ENCODE results near the gene PCBP2.

PCBP2 gene

DNA sequence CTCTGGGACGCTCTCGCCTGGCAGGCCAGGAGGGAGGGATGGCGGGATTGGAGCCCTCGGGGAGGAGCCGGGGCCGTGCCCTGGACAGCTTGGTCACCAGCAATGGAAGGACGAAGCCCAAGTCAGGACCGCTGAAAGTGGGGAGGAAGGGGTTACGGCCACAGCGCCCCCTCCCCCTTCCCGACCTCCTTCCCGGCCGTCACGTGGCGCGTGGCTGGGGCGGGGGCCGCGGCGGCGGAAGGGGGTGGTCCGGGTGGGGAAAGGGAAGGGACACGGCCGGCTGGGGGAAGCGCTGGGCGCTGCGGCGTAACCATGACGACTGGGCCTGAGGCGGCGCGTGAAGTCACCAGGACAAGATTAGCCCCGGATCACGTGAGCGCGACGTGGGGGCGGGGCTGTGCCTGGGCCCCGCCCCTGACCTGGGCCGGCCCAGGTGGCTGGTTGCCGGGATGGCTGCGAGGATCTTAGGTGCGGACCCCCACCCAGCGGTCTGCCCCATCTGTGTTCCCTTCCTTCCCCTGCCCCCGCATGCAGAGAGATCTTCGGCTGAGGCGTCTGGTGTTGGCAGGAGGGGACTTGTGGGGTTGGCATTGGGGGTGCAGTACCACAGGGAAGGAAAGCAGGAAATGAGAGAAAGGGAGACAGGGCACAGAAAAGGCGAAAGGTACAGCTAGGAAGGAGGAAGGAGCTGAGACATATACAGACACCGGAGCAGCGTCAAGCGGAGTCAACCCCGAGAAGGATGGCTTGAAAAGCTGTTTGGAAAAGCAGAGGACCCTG, 41.1 kb downstream of the PCBP2 start:
- peak overlapping the region; percentile 53 for H3K4me3 ChIP-seq (ENCODE audit: low read depth, low read length)
- TF ChIP-seq, protein P1, sequence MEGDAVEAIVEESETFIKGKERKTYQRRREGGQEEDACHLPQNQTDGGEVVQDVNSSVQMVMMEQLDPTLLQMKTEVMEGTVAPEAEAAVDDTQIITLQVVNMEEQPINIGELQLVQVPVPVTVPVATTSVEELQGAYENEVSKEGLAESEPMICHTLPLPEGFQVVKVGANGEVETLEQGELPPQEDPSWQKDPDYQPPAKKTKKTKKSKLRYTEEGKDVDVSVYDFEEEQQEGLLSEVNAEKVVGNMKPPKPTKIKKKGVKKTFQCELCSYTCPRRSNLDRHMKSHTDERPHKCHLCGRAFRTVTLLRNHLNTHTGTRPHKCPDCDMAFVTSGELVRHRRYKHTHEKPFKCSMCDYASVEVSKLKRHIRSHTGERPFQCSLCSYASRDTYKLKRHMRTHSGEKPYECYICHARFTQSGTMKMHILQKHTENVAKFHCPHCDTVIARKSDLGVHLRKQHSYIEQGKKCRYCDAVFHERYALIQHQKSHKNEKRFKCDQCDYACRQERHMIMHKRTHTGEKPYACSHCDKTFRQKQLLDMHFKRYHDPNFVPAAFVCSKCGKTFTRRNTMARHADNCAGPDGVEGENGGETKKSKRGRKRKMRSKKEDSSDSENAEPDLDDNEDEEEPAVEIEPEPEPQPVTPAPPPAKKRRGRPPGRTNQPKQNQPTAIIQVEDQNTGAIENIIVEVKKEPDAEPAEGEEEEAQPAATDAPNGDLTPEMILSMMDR (IDR thresholded peaks at IDR 0.05; ENCODE audit: low read depth, low read length): no peak

DNA sequence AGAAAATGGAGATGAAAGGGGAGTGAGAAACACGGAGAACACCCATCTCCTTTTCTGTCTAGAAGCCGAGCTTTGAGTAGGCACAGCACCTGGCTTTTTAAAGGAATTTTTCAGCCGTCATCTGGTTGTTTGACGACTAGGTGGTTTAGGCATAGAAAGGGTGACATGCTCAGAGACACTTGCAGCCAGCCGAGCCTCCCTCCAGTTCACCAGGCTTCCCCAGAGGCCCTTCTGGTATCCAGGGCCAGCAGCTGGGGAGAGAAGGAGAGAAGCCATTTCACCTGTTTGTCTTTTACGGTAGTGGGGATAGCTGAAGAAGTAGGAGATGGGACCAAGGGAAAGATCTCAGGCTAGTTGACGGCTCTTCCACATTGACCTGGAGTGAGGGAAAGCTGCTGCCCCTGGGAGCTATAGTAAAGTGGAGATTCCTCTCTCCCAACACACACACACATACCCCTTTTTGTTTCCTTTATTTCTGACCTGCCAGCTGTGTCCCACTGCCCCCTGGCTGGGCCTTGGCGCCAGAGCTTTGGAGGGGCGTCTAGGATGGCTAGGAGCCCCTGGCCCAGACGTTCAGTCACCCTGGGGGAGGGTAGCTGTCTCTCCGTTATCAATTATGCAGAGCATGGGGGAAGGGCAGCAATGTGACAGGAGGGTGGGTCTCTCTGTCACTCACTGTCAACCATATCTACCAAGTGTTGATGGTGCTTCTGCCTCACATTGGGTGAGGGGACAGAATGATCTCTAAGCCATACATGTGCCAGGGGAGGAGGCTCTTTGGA, 41.9 kb downstream of the PCBP2 start:
- no peak overlapping the region for H3K4me3 ChIP-seq (ENCODE audit: low read depth, low read length)
- TF ChIP-seq, protein P1 (IDR thresholded peaks at IDR 0.05; ENCODE audit: low read depth, low read length): no peak

DNA sequence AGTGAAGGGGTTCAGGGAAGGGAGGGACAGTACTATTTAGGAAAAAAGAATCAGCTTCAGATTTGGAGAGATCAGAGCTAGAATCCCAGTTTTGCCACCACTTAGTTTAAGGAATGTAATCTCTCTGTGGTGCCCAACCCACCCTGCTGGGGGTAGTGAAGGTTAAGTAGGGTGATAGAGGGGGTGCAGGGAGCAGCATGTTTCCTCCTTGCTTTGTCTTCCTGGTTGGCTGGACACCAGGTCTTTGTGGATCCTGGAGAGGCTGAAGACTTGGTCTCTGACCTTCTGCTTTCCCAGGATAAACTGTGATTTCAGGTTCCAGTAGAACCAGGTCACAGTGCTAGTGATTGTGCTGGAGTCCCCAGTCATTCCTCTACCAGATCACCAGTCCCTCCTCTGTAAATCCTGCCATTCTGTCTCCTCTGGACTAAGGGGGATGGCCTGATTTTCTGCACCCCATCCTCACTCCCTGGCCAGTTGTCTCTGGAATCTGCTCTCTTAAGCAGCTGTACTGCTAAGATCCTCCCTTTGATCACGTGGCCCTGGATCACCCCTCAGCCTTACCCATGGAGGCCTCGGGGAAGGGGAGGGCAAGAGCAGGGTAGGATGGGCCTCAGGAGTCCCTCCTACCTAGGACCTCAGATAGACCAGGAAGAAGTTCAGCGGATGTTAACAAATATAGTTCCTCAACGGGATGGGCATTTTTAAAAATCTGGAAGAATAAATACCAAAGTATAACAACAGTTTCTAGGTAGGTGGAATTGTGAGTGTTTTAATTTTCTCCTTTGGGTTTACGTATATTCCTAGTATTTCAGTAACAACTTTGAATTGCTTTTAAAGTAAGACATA, 44.2 kb downstream of the PCBP2 start:
- H3K4me3 ChIP-seq (ENCODE audit: low read depth, low read length): no peak overlapping the region
- TF ChIP-seq, protein P1 (IDR thresholded peaks at IDR 0.05; ENCODE audit: low read depth, low read length): no peak

DNA sequence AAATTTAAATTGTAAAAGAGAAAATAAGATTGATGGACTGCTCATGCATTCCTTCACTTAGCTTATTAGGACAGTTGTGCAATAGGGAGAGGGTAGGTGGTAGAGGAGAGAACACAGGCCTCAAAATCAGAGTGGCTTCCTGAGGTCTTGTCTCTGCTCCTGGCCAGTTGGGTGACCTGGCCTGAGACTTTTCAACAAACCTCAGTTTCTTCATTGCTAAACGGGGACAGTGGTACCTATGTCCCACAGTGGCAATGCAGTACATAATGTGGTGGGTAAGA, 44.8 kb downstream of the PCBP2 start:
- 0 out of 2 replicates have a peak overlapping the region, but pooled peaks have one; percentile 6 for H3K4me3 ChIP-seq (ENCODE audit: low read depth, low read length)

DNA sequence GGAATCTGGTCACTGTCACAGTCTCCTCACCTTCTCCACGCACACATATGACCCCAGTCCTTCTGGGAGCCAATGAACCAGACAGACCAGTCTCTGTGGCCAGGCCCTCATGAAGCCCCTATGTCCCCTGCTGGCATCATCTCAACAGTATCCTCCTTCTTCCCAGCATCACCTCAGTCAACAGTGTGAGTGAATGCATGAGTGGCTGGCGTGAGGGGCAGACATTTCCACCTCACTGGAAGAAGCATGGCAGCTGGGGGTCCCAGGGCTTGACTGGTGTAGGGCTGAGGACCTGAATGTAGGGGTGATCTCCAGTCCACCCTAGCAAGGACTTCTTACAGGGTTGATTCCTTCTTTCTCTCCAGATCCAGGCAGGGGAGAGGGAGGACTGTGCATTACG, 45.6 kb downstream of the PCBP2 start:
- no peak overlapping the region for H3K4me3 ChIP-seq (ENCODE audit: low read depth, low read length)
- TF ChIP-seq, protein P1 (IDR thresholded peaks at IDR 0.05; ENCODE audit: low read depth, low read length): no peak

More for the DNA sequence above, 44.8 kb downstream of the PCBP2 start:
- TF ChIP-seq, protein P1 (IDR thresholded peaks at IDR 0.05; ENCODE audit: low read depth, low read length): no peak

DNA sequence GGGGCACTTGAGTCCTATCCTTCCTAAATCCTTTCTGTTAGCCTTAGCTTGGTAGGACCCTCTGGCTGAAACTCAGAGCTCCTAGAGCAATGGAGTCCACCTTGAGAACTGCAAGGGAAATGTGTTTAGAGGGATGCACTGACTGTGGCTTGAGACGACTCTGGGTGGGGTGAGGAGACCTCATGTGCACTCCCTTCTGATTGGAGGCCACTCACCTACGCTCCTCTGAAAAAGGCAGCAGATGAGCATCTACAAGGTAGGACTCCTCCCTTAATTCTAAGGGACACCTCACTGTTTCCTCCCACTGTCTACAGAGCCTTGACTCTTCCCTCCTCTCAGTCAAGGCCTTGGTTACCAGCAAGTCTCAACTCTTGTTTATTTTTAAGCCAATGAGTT, 46.3 kb downstream of the PCBP2 start:
- TF ChIP-seq, protein P1 (IDR thresholded peaks at IDR 0.05; ENCODE audit: low read depth, low read length): no peak
- peak overlapping the region; percentile 63 for H3K4me3 ChIP-seq (ENCODE audit: low read depth, low read length)
